CD4-positive, alpha-beta T cell treated with Interleukin-6 for 4 hours (primary cell): Measurements from ENCODE around the gene FADS2.

ENCODE experiments used
- DNase-seq: peaks from one replicate; pipeline ENCODE4 v3.0.0-alpha.2; 2020; ENCODE audit warnings: mixed read lengths

Gene FADS2

GRCh38 chr11:61907871-61908729 lies 80.0 kb downstream of the FADS2 start:
- no peak for DNase-seq

- DNase-seq, result no peak
Observed at GRCh38 chr11:61908730-61909316, 80.7 kb downstream of the FADS2 start.

GRCh38 chr11:61910187-61911127 lies 82.4 kb downstream of the FADS2 start:
- no peak for DNase-seq

- no peak for DNase-seq
Observed at GRCh38 chr11:61911128-61911700, 83.1 kb downstream of the FADS2 start.

GRCh38 chr11:61911701-61912529 lies 83.8 kb downstream of the FADS2 start:
- no peak for DNase-seq

GRCh38 chr11:61912530-61912898 lies 84.4 kb downstream of the FADS2 start:
- DNase-seq, result no peak

GRCh38 chr11:61912991-61913698 lies 85.0 kb downstream of the FADS2 start:
- no peak for DNase-seq

- DNase-seq, result no peak
Observed at GRCh38 chr11:61913699-61914395, 85.7 kb downstream of the FADS2 start.

GRCh38 chr11:61914471-61915171 lies 86.5 kb downstream of the FADS2 start:
- DNase-seq, result no peak

GRCh38 chr11:61916737-61917333 lies 88.7 kb downstream of the FADS2 start:
- DNase-seq, result no peak
